Activated CD4-positive, CD25-positive, alpha-beta regulatory T cell treated with anti-CD3 and anti-CD28 coated beads, Interleukin-2, amount 50 U/mL, for 24 hours (primary cell): Measurements from ENCODE around the gene HOXA3.
A peak's percentile ranks its signal among the peaks of the same experiment; 100 is the strongest.

Source experiments
- ATAC-seq, 2 donors: fragments of 150-1000 bp; cut with Tn5 transposase; one replicate each; pipeline ENCODE4 v1.10.0; 2021; ENCODE audit warnings: mild to moderate bottlenecking in 1 of 2, moderate library complexity in 1 of 2

HOXA3 gene

GRCh38 chr7:27165996-27166530 lies 13.7 kb upstream of the HOXA3 start:
- ATAC-seq, result no peak

GRCh38 chr7:27165089-27165995 lies 13.0 kb upstream of the HOXA3 start, which contains the start of gene HOXA9:
HOXA9 (minus strand) TSS chr7:27165537; CDS start chr7:27165457, 80 bp downstream.
- ATAC-seq, result no peak

GRCh38 chr7:27164367-27165088 lies 12.1 kb upstream of the HOXA3 start:
- ATAC-seq, result no peak

- no peak for ATAC-seq
Measured at GRCh38 chr7:27164045-27164366, 11.6 kb upstream of the HOXA3 start.

- ATAC-seq, result no peak
Measured at GRCh38 chr7:27163288-27164044, 11.1 kb upstream of the HOXA3 start.

- no peak for ATAC-seq
Measured at GRCh38 chr7:27162561-27163287, 10.3 kb upstream of the HOXA3 start.

- ATAC-seq, result no peak
Measured at GRCh38 chr7:27161721-27162560, 9.6 kb upstream of the HOXA3 start.

GRCh38 chr7:27161214-27161720 lies 8.9 kb upstream of the HOXA3 start:
- no peak for ATAC-seq

GRCh38 chr7:27160546-27161213 lies 8.3 kb upstream of the HOXA3 start:
- peak; percentile 63 to 68 for ATAC-seq

GRCh38 chr7:27160145-27160545 lies 7.8 kb upstream of the HOXA3 start:
- peak in 1 of 2 donors; percentile 37 for ATAC-seq

GRCh38 chr7:27159266-27160144 lies 7.1 kb upstream of the HOXA3 start:
- ATAC-seq, result no peak

GRCh38 chr7:27158436-27159265 lies 6.3 kb upstream of the HOXA3 start:
- ATAC-seq, result no peak

GRCh38 chr7:27157702-27158431 lies 5.5 kb upstream of the HOXA3 start:
- no peak for ATAC-seq

GRCh38 chr7:27156916-27157701 lies 4.7 kb upstream of the HOXA3 start:
- ATAC-seq, result no peak

- no peak for ATAC-seq
Measured at GRCh38 chr7:27156508-27156898, 4.1 kb upstream of the HOXA3 start, which contains the start of gene HOXA7. HOXA7 (minus strand) TSS chr7:27156675; CDS start chr7:27156545, 130 bp downstream.

- ATAC-seq, result no peak
Measured at GRCh38 chr7:27155816-27156507, 3.6 kb upstream of the HOXA3 start.
